Bronchial epithelial cell (primary cell): ENCODE data around the gene ZC3HAV1L. TPM values are rescaled to one million over a fixed set of nuclear protein-coding genes. Genes with fewer than 3 reads are reported as not detected.

Source experiments
- DNase-seq: peaks from one replicate; pipeline ENCODE4 v3.0.0-alpha.2; 2010; ENCODE audit warnings: low read depth
- FAIRE-seq: peaks from 2 replicates; lab custom pipeline; 2011; peaks lifted over from hg19 to GRCh38; lab: Jason Lieb, UNC
- H3K27me3 ChIP-seq: 2 replicates; pipeline ENCODE4 v1.5.1; 2011; ENCODE audit warnings: low read length; ENCODE audit not compliant: control insufficient read depth, insufficient read depth
- H3K36me3 ChIP-seq: 2 replicates; pipeline ENCODE4 v1.5.1; 2011; ENCODE audit warnings: low read length; ENCODE audit not compliant: control insufficient read depth, insufficient read depth
- H3K4me3 ChIP-seq: 2 replicates; pipeline ENCODE4 v1.5.1; 2011; ENCODE audit warnings: mild to moderate bottlenecking, low read depth, low read length, control low read depth
- total RNA-seq: library from RNA; depleted of rRNA; stranded (reverse); fragments of >200 nt; gene quantifications from 2 replicates; pipeline ENCODE4 v1.2.1, GENCODE V29; 2014
- TF ChIP-seq, protein P1 (sequence below): IDR thresholded peaks from 2 replicates; pipeline ENCODE4 v1.5.1; 2011; ENCODE audit warnings: mild to moderate bottlenecking, moderate library complexity, low read length, control low read depth, inconsistent platforms; ENCODE audit not compliant: insufficient read depth, severe bottlenecking

The ZC3HAV1L gene
- total RNA-seq, 1 donor from 2014 or later: 11.1 TPM

- TF ChIP-seq, protein P1, sequence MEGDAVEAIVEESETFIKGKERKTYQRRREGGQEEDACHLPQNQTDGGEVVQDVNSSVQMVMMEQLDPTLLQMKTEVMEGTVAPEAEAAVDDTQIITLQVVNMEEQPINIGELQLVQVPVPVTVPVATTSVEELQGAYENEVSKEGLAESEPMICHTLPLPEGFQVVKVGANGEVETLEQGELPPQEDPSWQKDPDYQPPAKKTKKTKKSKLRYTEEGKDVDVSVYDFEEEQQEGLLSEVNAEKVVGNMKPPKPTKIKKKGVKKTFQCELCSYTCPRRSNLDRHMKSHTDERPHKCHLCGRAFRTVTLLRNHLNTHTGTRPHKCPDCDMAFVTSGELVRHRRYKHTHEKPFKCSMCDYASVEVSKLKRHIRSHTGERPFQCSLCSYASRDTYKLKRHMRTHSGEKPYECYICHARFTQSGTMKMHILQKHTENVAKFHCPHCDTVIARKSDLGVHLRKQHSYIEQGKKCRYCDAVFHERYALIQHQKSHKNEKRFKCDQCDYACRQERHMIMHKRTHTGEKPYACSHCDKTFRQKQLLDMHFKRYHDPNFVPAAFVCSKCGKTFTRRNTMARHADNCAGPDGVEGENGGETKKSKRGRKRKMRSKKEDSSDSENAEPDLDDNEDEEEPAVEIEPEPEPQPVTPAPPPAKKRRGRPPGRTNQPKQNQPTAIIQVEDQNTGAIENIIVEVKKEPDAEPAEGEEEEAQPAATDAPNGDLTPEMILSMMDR: no peak
- H3K4me3 ChIP-seq: no peak overlapping the region
- DNase-seq (no peak), FAIRE-seq (no peak)
- no peaks in the 10 kb centered on the region for H3K27me3 ChIP-seq
- peaks cover 13% of the 10 kb centered on the region for H3K36me3 ChIP-seq
Observed at GRCh38 chr7:139071680-139072079, 35.8 kb upstream of the ZC3HAV1L start.

GRCh38 chr7:139068544-139069399 is 32.9 kb upstream of the ZC3HAV1L start:
- Histone ChIP-seq H3K36me3 (peaks cover 22% of the 10 kb centered on the region), H3K27me3 (no peaks in the 10 kb centered on the region), H3K4me3 (no peak overlapping the region)
- TF ChIP-seq, protein P1: no peak
- DNase-seq (no peak), FAIRE-seq (no peak)

- peaks cover 20% of the 10 kb centered on the region for H3K36me3 ChIP-seq
- H3K4me3 ChIP-seq: no peak overlapping the region
- FAIRE-seq (no peak), DNase-seq (no peak)
- H3K27me3 ChIP-seq: no peaks in the 10 kb centered on the region
- TF ChIP-seq, protein P1: no peak
Observed at GRCh38 chr7:139066315-139066714, 30.5 kb upstream of the ZC3HAV1L start.

DNA sequence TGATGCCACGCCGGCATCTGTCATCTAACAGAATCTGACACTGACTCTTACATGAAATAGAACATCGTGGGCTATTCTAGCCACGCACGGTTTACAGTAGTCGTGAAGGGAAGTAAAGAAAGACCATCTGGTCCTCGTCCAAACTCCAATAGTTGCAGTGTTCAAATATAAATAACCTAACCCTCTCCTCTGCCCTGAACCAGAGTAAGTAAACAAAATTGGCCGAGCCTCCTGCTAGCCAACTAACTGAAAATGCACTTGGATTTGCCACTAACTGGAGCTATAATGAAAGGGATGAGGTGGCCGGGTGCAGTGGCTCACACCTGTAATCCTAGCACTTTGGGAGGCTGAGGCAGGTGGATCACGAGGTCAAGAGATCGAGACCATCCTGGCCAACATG is 29.5 kb upstream of the ZC3HAV1L start:
- peaks cover 22% of the 10 kb centered on the region for H3K36me3 ChIP-seq

DNA sequence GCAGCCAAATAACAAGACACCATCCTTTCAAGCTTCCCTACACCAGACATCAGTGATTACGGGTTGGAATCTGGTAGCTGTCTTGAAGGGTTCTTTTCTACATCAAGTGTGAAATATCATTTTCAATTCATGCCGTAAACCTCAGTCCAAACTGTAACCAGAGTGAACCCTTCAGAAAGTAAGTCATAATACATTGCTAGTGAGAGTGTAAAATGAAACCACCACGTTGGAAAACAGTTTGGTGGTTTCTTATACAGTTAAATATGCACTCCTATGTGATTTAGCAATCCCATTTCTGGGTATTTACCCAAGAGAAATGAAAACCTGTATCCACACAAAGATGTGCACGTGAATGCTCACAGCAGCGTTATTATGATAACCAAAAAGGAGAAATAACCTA is 25.6 kb upstream of the ZC3HAV1L start:
- TF ChIP-seq, protein P1: no peak
- no peak for DNase-seq
- FAIRE-seq: no peak
- peaks cover 22% of the 10 kb centered on the region for H3K36me3 ChIP-seq
- H3K4me3 ChIP-seq: no peak overlapping the region
- H3K27me3 ChIP-seq: no peaks in the 10 kb centered on the region

More for the DNA sequence above, 29.5 kb upstream of the ZC3HAV1L start:
- H3K27me3 ChIP-seq: no peaks in the 10 kb centered on the region
- FAIRE-seq (no peak), DNase-seq (no peak)
- no peak overlapping the region for H3K4me3 ChIP-seq
- TF ChIP-seq, protein P1: no peak
